Renal cortex interstitium (tissue), 3 donors: ENCODE measurements around the gene IL23A. TPM values are rescaled to one million over a fixed set of nuclear protein-coding genes. Genes with fewer than 3 reads are reported as not detected.

Experiments
- polyA plus RNA-seq, 3 donors: library from polyadenylated mRNA; unstranded; fragments of 120-200 nt; gene quantifications; one replicate each; pipeline ENCODE4 v1.2.1, GENCODE V29; 2013; ENCODE audit not compliant: insufficient read length in 3 of 3

IL23A gene
- polyA plus RNA-seq, 3 donors, result 0.67 to 1.2 (median 0.78) TPM

Other genes with a start within 250 kb of the IL23A start
- 100 to 1,000 TPM; 138 to 175 (median 171) TPM for gene PA2G4, start 234.3 kb upstream of the IL23A start, polyA plus RNA-seq
- gene RPL41, start 222.3 kb upstream of the IL23A start, polyA plus RNA-seq, result 1,000 to 10,000 TPM; 4,378 to 5,767 (median 5,294) TPM
- 1 to 10 TPM; 5.1 to 6.5 (median 5.8) TPM for gene ZC3H10, start 220.6 kb upstream of the IL23A start, polyA plus RNA-seq
- gene ESYT1, start 210.6 kb upstream of the IL23A start, polyA plus RNA-seq, result 10 to 100 TPM; 73.7 to 87.2 (median 78.8) TPM
- 100 to 1,000 TPM; 164 to 191 (median 165) TPM for gene MYL6B, start 186.3 kb upstream of the IL23A start, polyA plus RNA-seq
- gene MYL6, start 180.5 kb upstream of the IL23A start, polyA plus RNA-seq, result 1,000 to 10,000 TPM; 1,550 to 2,060 (median 1,865) TPM
- gene SMARCC2, start 149.4 kb upstream of the IL23A start, polyA plus RNA-seq, result 100 to 1,000 TPM; 130 to 141 (median 134) TPM
- 10 to 100 TPM; 43.4 to 44.4 (median 44.1) TPM for gene RNF41, start 117.0 kb upstream of the IL23A start, polyA plus RNA-seq
- gene NABP2, start 114.5 kb upstream of the IL23A start, polyA plus RNA-seq, result 10 to 100 TPM; 27.4 to 33.1 (median 28.9) TPM
- gene SLC39A5, start 108.8 kb upstream of the IL23A start, polyA plus RNA-seq, result 10 to 100 TPM; 50.6 to 79.4 (median 62.5) TPM
- 10 to 100 TPM; 29.8 to 38.7 (median 34.0) TPM for gene ANKRD52, start 80.5 kb upstream of the IL23A start, polyA plus RNA-seq
- gene COQ10A, start 71.9 kb upstream of the IL23A start, polyA plus RNA-seq, result 10 to 100 TPM; 14.4 to 22.1 (median 19.0) TPM
- gene CS, start 38.6 kb upstream of the IL23A start, polyA plus RNA-seq, result 100 to 1,000 TPM; 192 to 212 (median 204) TPM
- gene CNPY2, start 22.9 kb upstream of the IL23A start, polyA plus RNA-seq, result 100 to 1,000 TPM; 140 to 161 (median 159) TPM
- 100 to 1,000 TPM in 1 of 3 donors, 10 to 100 TPM in 2; 82.0 to 113 (median 93.7) TPM for gene PAN2, start 4.9 kb upstream of the IL23A start, polyA plus RNA-seq
- gene STAT2, start 21.2 kb downstream of the IL23A start, polyA plus RNA-seq, result 100 to 1,000 TPM in 1 of 3 donors, 10 to 100 TPM in 2; 84.6 to 152 (median 96.8) TPM
- gene APOF, start 24.0 kb downstream of the IL23A start, polyA plus RNA-seq, result under 1 TPM in 2 of 3 donors, not detected in 1; 0.13 to 0.20 TPM
- 10 to 100 TPM; 37.8 to 46.6 (median 42.4) TPM for gene TIMELESS, start 110.5 kb downstream of the IL23A start, polyA plus RNA-seq
- under 1 TPM; 0.26 to 0.40 (median 0.38) TPM for gene MIP, start 115.8 kb downstream of the IL23A start, polyA plus RNA-seq
- 1 to 10 TPM; 4.1 to 6.6 (median 4.9) TPM for gene SPRYD4, start 129.7 kb downstream of the IL23A start, polyA plus RNA-seq
- 1 to 10 TPM; 1.2 to 3.0 (median 1.6) TPM for gene GLS2, start 149.3 kb downstream of the IL23A start, polyA plus RNA-seq
- gene RBMS2, start 182.9 kb downstream of the IL23A start, polyA plus RNA-seq, result 10 to 100 TPM; 35.8 to 40.9 (median 40.7) TPM